H9 (cell line): ENCODE data around the gene HCN1. TPM values are rescaled to one million over a fixed set of nuclear protein-coding genes. Genes with fewer than 3 reads are reported as not detected.

Source experiments
- DNase-seq: peaks from one replicate; pipeline ENCODE4 v3.0.0-alpha.2; 2017
- H2AFZ ChIP-seq: one replicate; pipeline ENCODE4 v1.6.1; 2013; ENCODE audit warnings: mild to moderate bottlenecking, low read length, control low read depth, moderate library complexity
- H2AK5ac ChIP-seq: 2 replicates; pipeline ENCODE4 v1.6.1; 2013; ENCODE audit warnings: low read length, control low read depth, mixed read lengths; ENCODE audit not compliant: insufficient read length
- H2BK120ac ChIP-seq: one replicate; pipeline ENCODE4 v1.6.1; 2013; ENCODE audit warnings: low read depth, mild to moderate bottlenecking, low read length, control low read depth, inconsistent platforms; ENCODE audit not compliant: poor library complexity, severe bottlenecking
- H2BK12ac ChIP-seq: 2 replicates; pipeline ENCODE4 v1.6.1; 2013; ENCODE audit warnings: low read length, control low read depth, mixed read lengths, low read depth; ENCODE audit not compliant: insufficient read length
- H2BK15ac ChIP-seq: 2 replicates; pipeline ENCODE4 v1.6.1; 2013; ENCODE audit warnings: low read depth, low read length, control low read depth
- H2BK20ac ChIP-seq: one replicate; pipeline ENCODE4 v1.6.1; 2013; ENCODE audit warnings: low read depth, mild to moderate bottlenecking, low read length, control low read depth, inconsistent platforms; ENCODE audit not compliant: poor library complexity, severe bottlenecking
- H2BK5ac ChIP-seq: 2 replicates; pipeline ENCODE4 v1.6.1; 2013; ENCODE audit warnings: low read length, control low read depth, mixed read lengths; ENCODE audit not compliant: insufficient read length
- H3K14ac ChIP-seq: 2 replicates; pipeline ENCODE4 v1.6.1; 2013; ENCODE audit warnings: low read length, control low read depth; ENCODE audit not compliant: insufficient read depth
- H3K18ac ChIP-seq: 2 replicates; pipeline ENCODE4 v1.6.1; 2013; ENCODE audit warnings: low read depth, mild to moderate bottlenecking, mixed read lengths, low read length, control low read depth; ENCODE audit not compliant: insufficient read length
- H3K23ac ChIP-seq: 2 replicates; pipeline ENCODE4 v1.6.1; 2013; ENCODE audit warnings: low read length, control low read depth, mixed read lengths, low read depth; ENCODE audit not compliant: insufficient read length
- H3K23me2 ChIP-seq: 2 replicates; pipeline ENCODE4 v1.6.1; 2013; ENCODE audit warnings: low read depth, mild to moderate bottlenecking, mixed read lengths, low read length, control low read depth; ENCODE audit not compliant: insufficient read length, poor library complexity, severe bottlenecking
- H3K27ac ChIP-seq: 2 replicates; pipeline ENCODE4 v1.5.1; 2013; ENCODE audit warnings: low read length, control low read depth, mixed read lengths, low read depth; ENCODE audit not compliant: insufficient read length
- H3K27me3 ChIP-seq: 2 replicates; pipeline ENCODE4 v1.6.1; 2013; ENCODE audit warnings: low read length, control low read depth, inconsistent platforms; ENCODE audit not compliant: insufficient read depth
- H3K4ac ChIP-seq: 2 replicates; pipeline ENCODE4 v1.6.1; 2013; ENCODE audit warnings: low read depth, mild to moderate bottlenecking, control low read depth, inconsistent platforms, low read length, moderate library complexity
- H3K4me1 ChIP-seq: 2 replicates; pipeline ENCODE4 v1.6.1; 2013; ENCODE audit warnings: low read length, control low read depth, inconsistent platforms; ENCODE audit not compliant: insufficient read depth
- H3K4me2 ChIP-seq: 2 replicates; pipeline ENCODE4 v1.6.1; 2013; ENCODE audit warnings: low read length, control low read depth, mixed read lengths; ENCODE audit not compliant: insufficient read length, insufficient read depth
- H3K56ac ChIP-seq: 2 replicates; pipeline ENCODE4 v1.6.1; 2013; ENCODE audit warnings: low read depth, mild to moderate bottlenecking, mixed read lengths, low read length, control low read depth; ENCODE audit not compliant: insufficient read length
- H3K79me1 ChIP-seq: 2 replicates; pipeline ENCODE4 v1.6.1; 2013; ENCODE audit warnings: low read depth, mild to moderate bottlenecking, moderate library complexity, low read length, control low read depth, inconsistent platforms; ENCODE audit not compliant: insufficient read depth, poor library complexity, severe bottlenecking
- H3K79me2 ChIP-seq: 2 replicates; pipeline ENCODE4 v1.6.1; 2013; ENCODE audit warnings: low read length, control low read depth, inconsistent platforms; ENCODE audit not compliant: insufficient read depth
- H3K9ac ChIP-seq: 2 replicates; pipeline ENCODE4 v1.6.1; 2013; ENCODE audit warnings: low read length, control low read depth, mixed read lengths; ENCODE audit not compliant: insufficient read length; ENCODE audit errors: extremely low read depth
- H3K9me3 ChIP-seq: one replicate; pipeline ENCODE4 v1.6.1; 2013; ENCODE audit warnings: low read depth, low read length, inconsistent platforms; ENCODE audit not compliant: control insufficient read depth
- H3T11ph ChIP-seq: one replicate; pipeline ENCODE4 v1.6.1; 2013; ENCODE audit warnings: mild to moderate bottlenecking, low read length, control low read depth, inconsistent platforms
- H4K20me1 ChIP-seq: one replicate; pipeline ENCODE4 v1.6.1; 2013; ENCODE audit not compliant: control insufficient read depth, insufficient read length, insufficient read depth
- H4K5ac ChIP-seq: 2 replicates; pipeline ENCODE4 v1.6.1; 2013; ENCODE audit warnings: low read depth, mild to moderate bottlenecking, mixed read lengths, low read length, control low read depth; ENCODE audit not compliant: insufficient read length
- H4K8ac ChIP-seq: replicated peaks from 2 replicates; pipeline ENCODE4 v1.6.1; 2013; ENCODE audit warnings: low read length, control low read depth, mixed read lengths, low read depth; ENCODE audit not compliant: insufficient read length
- H4K91ac ChIP-seq: 2 replicates; pipeline ENCODE4 v1.6.1; 2013; ENCODE audit warnings: low read depth, mild to moderate bottlenecking, moderate library complexity, mixed read lengths, low read length, control low read depth; ENCODE audit not compliant: insufficient read length
- H3K27ac Mint-ChIP-seq, 3 experiments: 2 replicates in 2 of 3; 3 replicates in 1 of 3; pipeline ENCODE4 v1.8.0; 2020 to 2021; ENCODE audit warnings: mixed read lengths in 3 of 3, mild to moderate bottlenecking in 1 of 3, moderate library complexity in 1 of 3
- H3K27me3 Mint-ChIP-seq: 2 replicates; pipeline ENCODE4 v1.8.0; 2021; ENCODE audit warnings: low read depth, mild to moderate bottlenecking, moderate library complexity, mixed read lengths
- H3K36me3 Mint-ChIP-seq, 3 experiments: 2 replicates in 2 of 3; 3 replicates in 1 of 3; pipeline ENCODE4 v1.8.0; 2020 to 2021; ENCODE audit warnings: low read depth in 3 of 3, mixed read lengths in 3 of 3; ENCODE audit not compliant: insufficient read depth in 1 of 3
- H3K4me1 Mint-ChIP-seq, 2 experiments: 2 replicates each; pipeline ENCODE4 v1.8.0; 2020; ENCODE audit warnings: mixed read lengths in 2 of 2
- H3K4me3 Mint-ChIP-seq, 2 experiments: 2 replicates in 1 of 2; 3 replicates in 1 of 2; pipeline ENCODE4 v1.8.0; 2020 to 2021; ENCODE audit warnings: mild to moderate bottlenecking in 2 of 2, mixed read lengths in 2 of 2, moderate library complexity in 1 of 2
- H3K9me3 Mint-ChIP-seq, 2 experiments: 2 replicates in 1 of 2; 3 replicates in 1 of 2; pipeline ENCODE4 v1.8.0; 2020; ENCODE audit warnings: mild to moderate bottlenecking in 2 of 2, mixed read lengths in 2 of 2, moderate library complexity in 1 of 2
- CTCF ChIP-seq: fragments of 200-600 bp; sonication (generic); conservative IDR thresholded peaks from 3 replicates; pipeline ENCODE4 v1.8.0; 2021; ENCODE audit warnings: antibody characterized with exemption, mild to moderate bottlenecking
- total RNA-seq: library from RNA; stranded (reverse); gene quantifications from 2 replicates; pipeline ENCODE4 v1.2.1, GENCODE V29; 2021

HCN1 gene
- total RNA-seq, 1 experiment from 2014 or later = 4.6 TPM

DNA sequence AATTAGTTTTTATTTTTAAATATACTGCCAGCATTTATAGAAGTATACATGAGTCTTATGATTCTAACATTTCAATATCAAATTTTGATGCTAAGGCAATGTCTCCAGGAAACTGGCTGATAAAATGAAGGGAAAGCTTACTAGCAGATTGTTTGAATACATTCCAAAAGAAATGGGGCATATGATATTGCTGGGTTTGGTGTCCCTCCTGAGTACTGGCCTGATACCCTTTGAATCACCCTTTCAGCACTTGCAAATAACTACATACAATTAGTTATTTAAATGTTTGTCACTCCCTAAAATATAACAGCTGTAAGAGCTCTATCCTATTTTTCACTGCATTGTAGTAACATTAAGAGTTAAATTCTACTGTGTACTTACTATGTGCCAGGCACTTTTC lies 360.8 kb downstream of the HCN1 start:
- Histone ChIP-seq H2BK12ac (no peak overlapping the region), H3K4ac (no peak overlapping the region), H3K4me2 (no peak overlapping the region), H4K5ac (no peak overlapping the region), H3K27me3 (no peaks in the 10 kb centered on the region), H3K14ac (no peak overlapping the region), H2BK20ac (no peak overlapping the region), H2BK15ac (no peak overlapping the region), H2AFZ (no peak overlapping the region), H3K18ac (no peak overlapping the region), H3T11ph (no peak overlapping the region), H4K91ac (no peak overlapping the region), H2AK5ac (no peak overlapping the region), H3K56ac (no peak overlapping the region), H4K8ac (no peak overlapping the region), H3K79me2 (no peaks in the 10 kb centered on the region), H3K27ac (no peak overlapping the region), H3K4me1 (no peaks in the 10 kb centered on the region), H4K20me1 (no peaks in the 10 kb centered on the region), H3K9ac (no peak overlapping the region), H3K79me1 (no peaks in the 10 kb centered on the region), H3K23ac (no peak overlapping the region), H2BK120ac (no peak overlapping the region), H3K9me3 (no peaks in the 10 kb centered on the region), H2BK5ac (no peak overlapping the region), H3K23me2 (no peaks in the 10 kb centered on the region)
- no peak overlapping the region for H3K4me3 Mint-ChIP-seq
- no peaks in the 10 kb centered on the region for H3K36me3 Mint-ChIP-seq
- H3K27me3 Mint-ChIP-seq = no peaks in the 10 kb centered on the region
- H3K4me1 Mint-ChIP-seq = no peaks in the 10 kb centered on the region
- no peak for DNase-seq
- TF ChIP-seq CTCF = no peak
- H3K9me3 Mint-ChIP-seq = no peaks in the 10 kb centered on the region; a peak in 2 of 5 replicates
- no peak overlapping the region for H3K27ac Mint-ChIP-seq
